NCI-H1105 (cell line): ENCODE results near the gene MALT1.
A peak's percentile ranks its signal among the peaks of the same experiment; 100 is the strongest.

Experiments
- DNase-seq: peaks from one replicate; lab custom pipeline; 2025; lab: John Stamatoyannopoulos, UW

MALT1 gene

GRCh38 chr18:58690259-58690658, 19.0 kb downstream of the MALT1 start:
- no peak for DNase-seq

GRCh38 chr18:58691256-58691655, 20.0 kb downstream of the MALT1 start:
- DNase-seq, result no peak

GRCh38 chr18:58692422-58693185, 21.3 kb downstream of the MALT1 start:
- DNase-seq, result no peak

GRCh38 chr18:58694221-58694620, 23.0 kb downstream of the MALT1 start:
- DNase-seq, result no peak

- no peak for DNase-seq
Observed at GRCh38 chr18:58694720-58695468, 23.6 kb downstream of the MALT1 start.

GRCh38 chr18:58695772-58696171, 24.5 kb downstream of the MALT1 start:
- no peak for DNase-seq

- DNase-seq, result no peak
Observed at GRCh38 chr18:58697146-58697545, 25.9 kb downstream of the MALT1 start.

- no peak for DNase-seq
Observed at GRCh38 chr18:58698701-58699193, 27.5 kb downstream of the MALT1 start.

- DNase-seq, result peak; percentile 5
Observed at GRCh38 chr18:58699551-58699950, 28.3 kb downstream of the MALT1 start.

- no peak for DNase-seq
Observed at GRCh38 chr18:58700209-58700608, 28.9 kb downstream of the MALT1 start.

- no peak for DNase-seq
Observed at GRCh38 chr18:58712930-58713329, 41.7 kb downstream of the MALT1 start.

- DNase-seq, result no peak
Observed at GRCh38 chr18:58714259-58714658, 43.0 kb downstream of the MALT1 start.

- DNase-seq, result no peak
Observed at GRCh38 chr18:58714821-58715220, 43.6 kb downstream of the MALT1 start.

- DNase-seq, result no peak
Observed at GRCh38 chr18:58715540-58715939, 44.3 kb downstream of the MALT1 start.

- no peak for DNase-seq
Observed at GRCh38 chr18:58716060-58716756, 44.9 kb downstream of the MALT1 start.

GRCh38 chr18:58721566-58722239, 50.4 kb downstream of the MALT1 start:
- DNase-seq, result no peak

- DNase-seq, result no peak
Observed at GRCh38 chr18:58723810-58724602, 52.7 kb downstream of the MALT1 start.

- no peak for DNase-seq
Observed at GRCh38 chr18:58726671-58727070, 55.4 kb downstream of the MALT1 start.

GRCh38 chr18:58727776-58728500, 56.7 kb downstream of the MALT1 start:
- no peak for DNase-seq

- no peak for DNase-seq
Observed at GRCh38 chr18:58728719-58729118, 57.5 kb downstream of the MALT1 start.

GRCh38 chr18:58730618-58731017, 59.4 kb downstream of the MALT1 start:
- no peak for DNase-seq
